K562 (cell line): Measurements from ENCODE around the gene ADGRA1. TPM values are rescaled to one million over a fixed set of nuclear protein-coding genes. Genes with fewer than 3 reads are reported as not detected.

Source experiments
- ATAC-seq: fragments of 200-7000 bp; cut with Tn5 transposase; 3 replicates; pipeline ENCODE4 v1.9.1; 2020; ENCODE audit warnings: moderate library complexity
- BruUV-seq: library from RNA; stranded (reverse); fragments of 400-500 nt; replicated peaks from 2 replicates; lab custom pipeline; 2021; lab: Mats Ljungman, UMichigan
- CTCF ChIA-PET: fragments of 300-600 bp; formaldehyde crosslinking; extraction: SDS; loops from one replicate; lab custom pipeline; 2021; ENCODE audit warnings: low intra/inter-chr PET ratio; lab: Yijun Ruan, JAX
- POLR2A ChIA-PET: fragments of 300-600, 350-650 bp; sonication (Branson Sonifier 250); formaldehyde crosslinking; extraction: SDS; loops from one replicate; lab custom pipeline; 2021; ENCODE audit warnings: antibody characterized with exemption, inconsistent platforms; lab: Yijun Ruan, JAX
- DNase-seq, 4 experiments: peaks; one replicate each; pipeline versions ENCODE4 v3.0.0 to v3.0.0-alpha.2; 2011 to 2018; ENCODE audit warnings: low spot score in 3 of 4, mixed read lengths in 3 of 4; ENCODE audit errors: extremely low read depth in 1 of 4
- FAIRE-seq: peaks from 2 replicates; lab custom pipeline; 2011; peaks lifted over from hg19 to GRCh38; lab: Jason Lieb, UNC
- H2AFZ ChIP-seq: 2 replicates; pipeline ENCODE4 v1.6.0; 2011; ENCODE audit warnings: low read depth, low read length, control low read depth, inconsistent platforms
- H3K27ac ChIP-seq: fragments of 200-600 bp; 3 replicates; pipeline ENCODE4 v1.8.0; 2011; ENCODE audit warnings: low read depth, mild to moderate bottlenecking, control low read depth, inconsistent platforms, low read length, moderate library complexity, mixed read lengths; ENCODE audit errors: extremely low read depth
- H3K27me3 ChIP-seq, 2 experiments: fragments of 300-600 bp in 1 of 2; 2 replicates in 1 of 2; 3 replicates in 1 of 2; pipeline versions ENCODE4 v1.6.0 to v1.8.0; 2011; ENCODE audit warnings: inconsistent platforms in 2 of 2, low read length in 2 of 2, mild to moderate bottlenecking in 1 of 2, mixed read lengths in 1 of 2, moderate library complexity in 1 of 2; ENCODE audit not compliant: control insufficient read depth in 2 of 2, insufficient read depth in 2 of 2
- H3K36me3 ChIP-seq: fragments of 300-600 bp; 3 replicates; pipeline ENCODE4 v1.8.0; 2011; ENCODE audit warnings: mild to moderate bottlenecking, low read length, inconsistent platforms; ENCODE audit not compliant: control insufficient read depth, insufficient read depth
- H3K4me1 ChIP-seq, 2 experiments: fragments of 200-600 bp in 1 of 2; replicated peaks in 1 of 2; 2 replicates in 1 of 2; 3 replicates in 1 of 2; pipeline versions ENCODE4 v1.5.1 to v1.8.0; 2011; ENCODE audit warnings: inconsistent platforms in 2 of 2, low read length in 2 of 2, mild to moderate bottlenecking in 1 of 2, mixed read lengths in 1 of 2, moderate library complexity in 1 of 2; ENCODE audit not compliant: control insufficient read depth in 2 of 2, insufficient read depth in 2 of 2
- H3K4me2 ChIP-seq: 2 replicates; pipeline ENCODE4 v1.6.1; 2011; ENCODE audit warnings: low read length, control low read depth, inconsistent platforms, mixed read lengths; ENCODE audit not compliant: insufficient read depth
- H3K4me3 ChIP-seq: fragments of 200-600 bp; sonication (generic), shearing (Covaris generic); 2 replicates; pipeline ENCODE4 v1.5.1; 2016; ENCODE audit warnings: control low read depth, inconsistent platforms
- H3K79me2 ChIP-seq: fragments of 200-600 bp; 3 replicates; pipeline ENCODE4 v1.8.0; 2011; ENCODE audit warnings: low read length, inconsistent platforms; ENCODE audit not compliant: control insufficient read depth, insufficient read depth
- H3K9ac ChIP-seq, 2 experiments: 2 replicates each; pipeline versions ENCODE4 v1.6.0 to v1.6.1; 2011; ENCODE audit warnings: low read depth in 2 of 2, low read length in 2 of 2, control low read depth in 1 of 2, inconsistent platforms in 1 of 2, mild to moderate bottlenecking in 1 of 2, mixed read lengths in 1 of 2; ENCODE audit not compliant: insufficient read depth in 1 of 2
- H3K9me1 ChIP-seq: one replicate; pipeline ENCODE4 v1.6.0; 2011; ENCODE audit warnings: inconsistent platforms, mild to moderate bottlenecking, low read length, moderate library complexity; ENCODE audit not compliant: control insufficient read depth, insufficient read depth
- H3K9me3 ChIP-seq: replicated peaks from 2 replicates; pipeline ENCODE4 v1.5.1; 2011; ENCODE audit warnings: low read depth, low read length, inconsistent platforms; ENCODE audit not compliant: control insufficient read depth, insufficient read depth
- H4K20me1 ChIP-seq: replicated peaks from 2 replicates; pipeline ENCODE4 v1.6.1; 2011; ENCODE audit warnings: low read length, inconsistent platforms, mixed read lengths; ENCODE audit not compliant: control insufficient read depth, insufficient read depth
- CBX2 ChIP-seq: fragments of 200-600 bp; sonication (generic); IDR thresholded peaks from one replicate; pipeline ENCODE4 v1.6.1; 2012; ENCODE audit warnings: mild to moderate bottlenecking, low read length, inconsistent platforms; ENCODE audit not compliant: insufficient read depth, poor library complexity, severe bottlenecking
- DACH1 ChIP-seq: fragments of 450-650 bp; IDR thresholded peaks from 2 replicates; pipeline ENCODE4 v1.6.1; 2018; ENCODE audit not compliant: partially characterized antibody
- FOS ChIP-seq: IDR thresholded peaks from 3 replicates; pipeline ENCODE4 v1.6.1; 2011; ENCODE audit not compliant: insufficient read length; ENCODE audit errors: extremely low read depth
- HNRNPK ChIP-seq: fragments of 200-400 bp; formaldehyde crosslinking; IDR thresholded peaks from one replicate; pipeline ENCODE4 v1.6.1; 2018; ENCODE audit warnings: mild to moderate bottlenecking, low read depth, low read length; ENCODE audit not compliant: poor library complexity, severe bottlenecking
- HOXB6 ChIP-seq: fragments of 250-450 bp; sonication (Bioruptor Pico); IDR thresholded peaks from 2 replicates; pipeline ENCODE4 v1.5.1; 2022; ENCODE audit warnings: mild to moderate bottlenecking, borderline replicate concordance
- KLF13 ChIP-seq: fragments of 450-650 bp; IDR thresholded peaks from 2 replicates; pipeline ENCODE4 v1.6.1; 2016; ENCODE audit warnings: missing genetic modification characterization, low read depth, mild to moderate bottlenecking, missing compliant biosample characterization, moderate library complexity, borderline replicate concordance
- MTA3 ChIP-seq: fragments of 450-650 bp; formaldehyde crosslinking; IDR thresholded peaks from 2 replicates; pipeline ENCODE4 v1.6.1; 2017; ENCODE audit warnings: mild to moderate bottlenecking, borderline replicate concordance
- PML ChIP-seq: IDR thresholded peaks from 2 replicates; pipeline ENCODE4 v1.6.1; 2012; ENCODE audit warnings: low read length, inconsistent platforms
- POLR2AphosphoS5 ChIP-seq: IDR thresholded peaks from 2 replicates; pipeline ENCODE4 v1.6.1; 2011; ENCODE audit warnings: mild to moderate bottlenecking, low read depth, low read length, moderate library complexity; ENCODE audit not compliant: control insufficient read depth, insufficient read depth
- RBBP5 ChIP-seq: fragments of 200-600 bp; sonication (generic); IDR thresholded peaks from 2 replicates; pipeline ENCODE4 v1.6.1; 2012; ENCODE audit warnings: borderline replicate concordance, mild to moderate bottlenecking, low read length, control low read depth, inconsistent platforms; ENCODE audit not compliant: insufficient read depth, poor library complexity, severe bottlenecking
- SRSF9 ChIP-seq: fragments of 200-400 bp; formaldehyde crosslinking; IDR thresholded peaks from 2 replicates; pipeline ENCODE4 v1.6.1; 2017; ENCODE audit warnings: low read depth, low read length, borderline replicate concordance
- TGIF2 ChIP-seq: sonication (generic); formaldehyde crosslinking; IDR thresholded peaks from 2 replicates; pipeline ENCODE4 v1.8.1; 2022; ENCODE audit warnings: mild to moderate bottlenecking, missing genetic modification reagents, moderate library complexity
- YBX1 ChIP-seq: fragments of 450-650 bp; IDR thresholded peaks from 2 replicates; pipeline ENCODE4 v1.7.1; 2016; ENCODE audit warnings: mild to moderate bottlenecking
- ZNF133 ChIP-seq: fragments of 250-450 bp; sonication (Bioruptor Pico); IDR thresholded peaks from 2 replicates; pipeline ENCODE4 v1.4.0; 2020; ENCODE audit warnings: mild to moderate bottlenecking
- ZSCAN29 ChIP-seq: fragments of 450-650 bp; IDR thresholded peaks from 2 replicates; pipeline ENCODE4 v1.6.1; 2017
- ZZZ3 ChIP-seq: fragments of 450-650 bp; IDR thresholded peaks from 2 replicates; pipeline ENCODE4 v1.6.1; 2016; ENCODE audit warnings: antibody characterized with exemption, mild to moderate bottlenecking, moderate library complexity
- WGBS: fragments of 100-300 bp; shearing (Covaris generic); methylation state at CpG from one replicate; pipeline ENCODE4 v1.1.6; 2016; ENCODE audit warnings: low coverage, mixed read lengths; ENCODE audit not compliant: insufficient coverage; ENCODE audit errors: missing lambda C conversion rate; 5-methylcytosine and 5-hydroxymethylcytosine counted together
- in situ Hi-C: fragments of 300-500 bp; cut with MboI; formaldehyde crosslinking; loops from 4 replicates; pipeline ENCODE4 v1.15.0; 2018; ENCODE audit warnings: inconsistent platforms, mixed read lengths
- intact Hi-C: fragments of 100-400 bp; cut with micrococcal nuclease; formaldehyde crosslinking; loops from 2 replicates; pipeline ENCODE4 v1.14.2; 2022
- polyA plus RNA-seq, 8 experiments: library from polyadenylated mRNA; depleted of rRNA in 4 of 8; stranded (reverse) in 5 of 8; unstranded in 3 of 8; fragments of >200 nt; fragmentation: Nextera tagmentation in 2 of 8; fragmentation: Illumina TruSeq in 1 of 8; extraction: Ambion mirVana in 2 of 8; extraction: Trizol in 1 of 8; gene quantifications; 2 replicates each; pipeline versions ENCODE4 v1.2.1 to v1.2.3, GENCODE V29; 2011 to 2014; ENCODE audit warnings: inconsistent platforms in 1 of 8, missing spikeins in 1 of 8
- total RNA-seq, 7 experiments: library from RNA; depleted of rRNA in 6 of 7; stranded (reverse); fragments of >200 nt in 6 of 7; fragmentation: Illumina TruSeq in 2 of 7; extraction: Trizol in 2 of 7; gene quantifications; 2 replicates each; pipeline versions ENCODE4 v1.2.1 to v1.2.3, GENCODE V29; 2011 to 2021; ENCODE audit warnings: low replicate concordance in 1 of 7
- TF ChIP-seq, protein P1 (sequence below): sonication (generic); formaldehyde crosslinking; IDR thresholded peaks from 2 replicates; pipeline ENCODE4 v1.8.1; 2022; ENCODE audit warnings: missing genetic modification reagents

Gene ADGRA1
- total and polyA plus RNA-seq, 9 of the 15 experiments (the other 6 are each of a cell fraction or from before 2014, with no cell fraction given): not detected

DNA sequence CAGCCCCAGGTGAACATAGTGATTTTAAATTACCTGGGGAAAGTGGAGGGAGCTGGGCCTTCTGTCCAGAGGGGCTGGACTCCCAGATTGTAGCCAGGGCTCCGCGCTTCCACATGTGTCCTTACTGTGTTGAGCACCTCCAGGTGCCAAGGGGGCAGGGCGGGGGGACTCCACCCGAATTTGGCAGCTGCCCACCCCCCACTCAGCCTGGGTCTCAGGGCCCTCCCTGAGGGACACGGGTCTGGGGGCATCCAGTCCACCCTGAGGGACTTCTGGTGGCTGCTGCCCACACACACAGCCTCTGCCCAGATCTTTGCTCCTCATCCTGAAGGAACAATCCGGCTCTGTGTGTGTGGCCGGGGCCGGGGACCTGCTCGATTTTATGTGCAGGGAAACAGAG, 28.2 kb upstream of the ADGRA1 start:
- BruUV-seq: no TSS peak
- no peak overlapping the region for H3K27ac ChIP-seq
- no peak overlapping the region for H3K9ac ChIP-seq
- H3K27me3 ChIP-seq: peaks cover 0 to 6% of the 10 kb centered on the region in 2 experiments; a peak in 1 of 5 replicates
- ATAC-seq (no peak), DNase-seq (no peak), FAIRE-seq (no peak)
- ChIA-PET CTCF (no interaction called here), POLR2A (interaction anchor here (1.4 kb wide), 1 partner anchor 32 kb away, joined by 4 read pairs; no protein-coding TSS in a partner anchor)
- H4K20me1 ChIP-seq: no peaks in the 10 kb centered on the region
- no peaks in the 10 kb centered on the region for H3K9me3 ChIP-seq
- no peaks in the 10 kb centered on the region for H3K4me1 ChIP-seq
- no peak overlapping the region for H2AFZ ChIP-seq
- intact Hi-C loops: no loop called here
- H3K4me2 ChIP-seq: no peak overlapping the region
- no peak overlapping the region for H3K4me3 ChIP-seq
- in situ Hi-C loops: no loop called here
- WGBS: 2% methylated on average over 7 of the region's 9 CpGs
- no peaks in the 10 kb centered on the region for H3K79me2 ChIP-seq
- TF ChIP-seq HOXB6 (CRISPR knock-in tag) (no peak), SRSF9 (no peak), ZZZ3 (no peak), YBX1 (no peak), RBBP5 (no peak), KLF13 (no peak), ZSCAN29 (no peak), MTA3 (no peak), DACH1 (no peak), PML (no peak), FOS (no peak), CBX2 (no peak), ZNF133 (CRISPR knock-in tag) (no peak), HNRNPK (no peak), TGIF2 (no peak), POLR2AphosphoS5 (no peak)
- TF ChIP-seq, protein P1, sequence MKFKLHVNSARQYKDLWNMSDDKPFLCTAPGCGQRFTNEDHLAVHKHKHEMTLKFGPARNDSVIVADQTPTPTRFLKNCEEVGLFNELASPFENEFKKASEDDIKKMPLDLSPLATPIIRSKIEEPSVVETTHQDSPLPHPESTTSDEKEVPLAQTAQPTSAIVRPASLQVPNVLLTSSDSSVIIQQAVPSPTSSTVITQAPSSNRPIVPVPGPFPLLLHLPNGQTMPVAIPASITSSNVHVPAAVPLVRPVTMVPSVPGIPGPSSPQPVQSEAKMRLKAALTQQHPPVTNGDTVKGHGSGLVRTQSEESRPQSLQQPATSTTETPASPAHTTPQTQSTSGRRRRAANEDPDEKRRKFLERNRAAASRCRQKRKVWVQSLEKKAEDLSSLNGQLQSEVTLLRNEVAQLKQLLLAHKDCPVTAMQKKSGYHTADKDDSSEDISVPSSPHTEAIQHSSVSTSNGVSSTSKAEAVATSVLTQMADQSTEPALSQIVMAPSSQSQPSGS (CRISPR knock-in tag): no peak
- no peaks in the 10 kb centered on the region for H3K36me3 ChIP-seq
- no peaks in the 10 kb centered on the region for H3K9me1 ChIP-seq
